Activated CD4-positive, CD25-positive, alpha-beta regulatory T cell treated with anti-CD3 and anti-CD28 coated beads, Interleukin-2, amount 50 U/mL, for 72 hours (primary cell): ENCODE measurements around the gene LRRC37A2.
"Not testable (repeated sequence)": the region's sequence is repeated elsewhere in the genome, so short reads cannot be mapped to it uniquely, and the experiment has no call there.

Experiments used
- DNase-seq: peaks from one replicate; pipeline ENCODE4 v3.0.0; 2021

LRRC37A2 gene

GRCh38 chr17:46600767-46601166, 88.5 kb downstream of the LRRC37A2 start:
- not testable (repeated sequence) for DNase-seq

GRCh38 chr17:46603125-46603524, 90.9 kb downstream of the LRRC37A2 start:
- DNase-seq = not testable (repeated sequence)
